Hepatocyte (in vitro differentiated cells): Measurements from ENCODE around the gene IMPDH2.

ENCODE experiments used
- CTCF ChIP-seq: fragments of 200-600 bp; sonication (generic); IDR thresholded peaks from 2 replicates; pipeline ENCODE4 v1.5.1; 2016; ENCODE audit warnings: antibody characterized with exemption, mild to moderate bottlenecking; ENCODE audit not compliant: poor library complexity
- EZH2 ChIP-seq: fragments of 200-600 bp; sonication (generic); IDR thresholded peaks from 2 replicates; pipeline ENCODE4 v1.6.1; 2016; ENCODE audit warnings: antibody characterized with exemption, mild to moderate bottlenecking, borderline replicate concordance
- EZH2phosphoT487 ChIP-seq: fragments of 200-600 bp; sonication (generic); IDR thresholded peaks from one replicate; pipeline ENCODE4 v1.6.1; 2018; ENCODE audit warnings: antibody characterized with exemption, mild to moderate bottlenecking, low read depth, moderate library complexity; ENCODE audit not compliant: unreplicated experiment, severe bottlenecking

GRCh38 chr3:49009396-49009795, 19.8 kb downstream of the IMPDH2 start:
- TF ChIP-seq CTCF (no peak), EZH2phosphoT487 (no peak), EZH2 (no peak)
